ENCODE results near the gene OLA1. TPM values are rescaled to one million over a fixed set of nuclear protein-coding genes. Genes with fewer than 3 reads are reported as not detected.

OLA1 gene
- total and polyA plus RNA-seq, 2 of the 13 experiments (the other 11 are each of a cell fraction or from before 2014, with no cell fraction given), result 153 to 241 TPM

DNA sequence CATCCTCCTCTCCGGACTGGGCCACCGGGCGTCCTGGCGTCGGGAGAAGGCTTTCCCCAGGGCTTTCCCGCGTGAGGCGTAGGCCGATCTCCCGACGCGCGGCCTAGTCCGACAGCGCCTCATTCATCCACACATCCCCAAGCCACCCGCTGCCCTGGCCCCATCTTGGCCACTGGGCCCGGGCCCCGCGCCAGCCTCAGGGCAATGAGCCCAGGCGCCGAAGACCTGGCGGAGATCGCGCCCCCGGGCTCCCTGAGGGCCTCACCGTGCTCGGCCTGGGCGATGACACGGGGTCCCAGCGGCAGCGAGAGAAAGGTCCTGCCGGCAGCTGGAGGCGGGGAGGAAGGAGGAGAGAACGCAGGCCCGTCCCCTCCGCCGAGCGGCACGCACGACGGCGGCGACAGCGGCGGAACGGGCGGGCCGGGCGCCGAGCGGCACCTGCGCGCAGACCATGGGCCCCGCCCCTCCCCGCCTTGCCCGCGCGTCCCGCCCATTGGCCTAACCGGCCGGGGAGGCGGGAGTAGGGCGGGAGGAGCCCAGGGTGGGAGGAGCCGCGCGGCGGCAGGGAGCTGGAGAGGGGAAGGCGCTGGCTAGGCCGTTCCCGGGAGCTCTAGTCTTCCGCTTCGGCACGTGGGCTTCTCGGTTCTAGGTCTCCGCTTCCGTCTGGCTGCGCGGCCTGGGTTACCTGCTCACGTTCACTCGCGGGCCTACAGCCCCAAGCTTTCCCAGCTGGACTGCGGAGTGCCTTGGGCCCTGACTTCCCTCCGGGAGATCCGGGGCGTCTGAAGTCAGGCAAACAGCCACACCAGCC is at the start of gene OLA1 (continued):
- TF ChIP-seq, protein P1, sequence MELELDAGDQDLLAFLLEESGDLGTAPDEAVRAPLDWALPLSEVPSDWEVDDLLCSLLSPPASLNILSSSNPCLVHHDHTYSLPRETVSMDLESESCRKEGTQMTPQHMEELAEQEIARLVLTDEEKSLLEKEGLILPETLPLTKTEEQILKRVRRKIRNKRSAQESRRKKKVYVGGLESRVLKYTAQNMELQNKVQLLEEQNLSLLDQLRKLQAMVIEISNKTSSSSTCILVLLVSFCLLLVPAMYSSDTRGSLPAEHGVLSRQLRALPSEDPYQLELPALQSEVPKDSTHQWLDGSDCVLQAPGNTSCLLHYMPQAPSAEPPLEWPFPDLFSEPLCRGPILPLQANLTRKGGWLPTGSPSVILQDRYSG (CRISPR knock-in tag; IDR thresholded peaks at IDR 0.05), result peak; percentile 99
- TF ChIP-seq ZNF460 (CRISPR knock-in tag; IDR thresholded peaks at IDR 0.05; ENCODE audit: borderline replicate concordance), result no peak
- TF ChIP-seq, protein P2, sequence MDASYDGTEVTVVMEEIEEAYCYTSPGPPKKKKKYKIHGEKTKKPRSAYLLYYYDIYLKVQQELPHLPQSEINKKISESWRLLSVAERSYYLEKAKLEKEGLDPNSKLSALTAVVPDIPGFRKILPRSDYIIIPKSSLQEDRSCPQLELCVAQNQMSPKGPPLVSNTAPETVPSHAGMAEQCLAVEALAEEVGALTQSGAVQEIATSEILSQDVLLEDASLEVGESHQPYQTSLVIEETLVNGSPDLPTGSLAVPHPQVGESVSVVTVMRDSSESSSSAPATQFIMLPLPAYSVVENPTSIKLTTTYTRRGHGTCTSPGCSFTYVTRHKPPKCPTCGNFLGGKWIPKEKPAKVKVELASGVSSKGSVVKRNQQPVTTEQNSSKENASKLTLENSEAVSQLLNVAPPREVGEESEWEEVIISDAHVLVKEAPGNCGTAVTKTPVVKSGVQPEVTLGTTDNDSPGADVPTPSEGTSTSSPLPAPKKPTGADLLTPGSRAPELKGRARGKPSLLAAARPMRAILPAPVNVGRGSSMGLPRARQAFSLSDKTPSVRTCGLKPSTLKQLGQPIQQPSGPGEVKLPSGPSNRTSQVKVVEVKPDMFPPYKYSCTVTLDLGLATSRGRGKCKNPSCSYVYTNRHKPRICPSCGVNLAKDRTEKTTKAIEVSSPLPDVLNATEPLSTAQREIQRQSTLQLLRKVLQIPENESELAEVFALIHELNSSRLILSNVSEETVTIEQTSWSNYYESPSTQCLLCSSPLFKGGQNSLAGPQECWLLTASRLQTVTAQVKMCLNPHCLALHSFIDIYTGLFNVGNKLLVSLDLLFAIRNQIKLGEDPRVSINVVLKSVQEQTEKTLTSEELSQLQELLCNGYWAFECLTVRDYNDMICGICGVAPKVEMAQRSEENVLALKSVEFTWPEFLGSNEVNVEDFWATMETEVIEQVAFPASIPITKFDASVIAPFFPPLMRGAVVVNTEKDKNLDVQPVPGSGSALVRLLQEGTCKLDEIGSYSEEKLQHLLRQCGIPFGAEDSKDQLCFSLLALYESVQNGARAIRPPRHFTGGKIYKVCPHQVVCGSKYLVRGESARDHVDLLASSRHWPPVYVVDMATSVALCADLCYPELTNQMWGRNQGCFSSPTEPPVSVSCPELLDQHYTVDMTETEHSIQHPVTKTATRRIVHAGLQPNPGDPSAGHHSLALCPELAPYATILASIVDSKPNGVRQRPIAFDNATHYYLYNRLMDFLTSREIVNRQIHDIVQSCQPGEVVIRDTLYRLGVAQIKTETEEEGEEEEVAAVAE (CRISPR knock-in tag; IDR thresholded peaks at IDR 0.05; ENCODE audit: borderline replicate concordance), result peak; percentile 39; the same call in 1 of the 2 replicates
- TF ChIP-seq, protein P3, sequence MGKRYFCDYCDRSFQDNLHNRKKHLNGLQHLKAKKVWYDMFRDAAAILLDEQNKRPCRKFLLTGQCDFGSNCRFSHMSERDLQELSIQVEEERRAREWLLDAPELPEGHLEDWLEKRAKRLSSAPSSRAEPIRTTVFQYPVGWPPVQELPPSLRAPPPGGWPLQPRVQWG (CRISPR knock-in tag; IDR thresholded peaks at IDR 0.05; ENCODE audit: borderline replicate concordance, low read depth), result no peak
- TF ChIP-seq MIXL1 (CRISPR knock-in tag; IDR thresholded peaks at IDR 0.05), result 0 out of 2 replicates have a peak, but pooled peaks have one; percentile 28
- TF ChIP-seq BRD4 (CRISPR knock-in tag; IDR thresholded peaks at IDR 0.05), result peak; percentile 96
- TF ChIP-seq ZNF549 (CRISPR knock-in tag; IDR thresholded peaks at IDR 0.05), result no peak
- TF ChIP-seq ZNF776 (CRISPR knock-in tag; IDR thresholded peaks at IDR 0.05), result peak; percentile 84; the same call in 1 of the 2 replicates
- no peak; the same call in 1 of the 2 replicates for TF ChIP-seq GTF3A (CRISPR knock-in tag; conservative IDR thresholded peaks at IDR 0.05)
- peak; percentile 55; the same call in 1 of the 2 replicates for TF ChIP-seq ZNF3 (CRISPR knock-in tag; IDR thresholded peaks at IDR 0.05)
- peak; percentile 81 for TF ChIP-seq HDAC1 (CRISPR knock-in tag; IDR thresholded peaks at IDR 0.05)
- peak; percentile 86; the same call in 1 of the 2 replicates for TF ChIP-seq MXD4 (CRISPR knock-in tag; IDR thresholded peaks at IDR 0.05)
- peak; percentile 89 for TF ChIP-seq GFI1 (CRISPR knock-in tag; IDR thresholded peaks at IDR 0.05; ENCODE audit: borderline replicate concordance)
- no peak for TF ChIP-seq ZBTB1 (CRISPR knock-in tag; IDR thresholded peaks at IDR 0.05; ENCODE audit: borderline replicate concordance)
- TF ChIP-seq, protein P4, sequence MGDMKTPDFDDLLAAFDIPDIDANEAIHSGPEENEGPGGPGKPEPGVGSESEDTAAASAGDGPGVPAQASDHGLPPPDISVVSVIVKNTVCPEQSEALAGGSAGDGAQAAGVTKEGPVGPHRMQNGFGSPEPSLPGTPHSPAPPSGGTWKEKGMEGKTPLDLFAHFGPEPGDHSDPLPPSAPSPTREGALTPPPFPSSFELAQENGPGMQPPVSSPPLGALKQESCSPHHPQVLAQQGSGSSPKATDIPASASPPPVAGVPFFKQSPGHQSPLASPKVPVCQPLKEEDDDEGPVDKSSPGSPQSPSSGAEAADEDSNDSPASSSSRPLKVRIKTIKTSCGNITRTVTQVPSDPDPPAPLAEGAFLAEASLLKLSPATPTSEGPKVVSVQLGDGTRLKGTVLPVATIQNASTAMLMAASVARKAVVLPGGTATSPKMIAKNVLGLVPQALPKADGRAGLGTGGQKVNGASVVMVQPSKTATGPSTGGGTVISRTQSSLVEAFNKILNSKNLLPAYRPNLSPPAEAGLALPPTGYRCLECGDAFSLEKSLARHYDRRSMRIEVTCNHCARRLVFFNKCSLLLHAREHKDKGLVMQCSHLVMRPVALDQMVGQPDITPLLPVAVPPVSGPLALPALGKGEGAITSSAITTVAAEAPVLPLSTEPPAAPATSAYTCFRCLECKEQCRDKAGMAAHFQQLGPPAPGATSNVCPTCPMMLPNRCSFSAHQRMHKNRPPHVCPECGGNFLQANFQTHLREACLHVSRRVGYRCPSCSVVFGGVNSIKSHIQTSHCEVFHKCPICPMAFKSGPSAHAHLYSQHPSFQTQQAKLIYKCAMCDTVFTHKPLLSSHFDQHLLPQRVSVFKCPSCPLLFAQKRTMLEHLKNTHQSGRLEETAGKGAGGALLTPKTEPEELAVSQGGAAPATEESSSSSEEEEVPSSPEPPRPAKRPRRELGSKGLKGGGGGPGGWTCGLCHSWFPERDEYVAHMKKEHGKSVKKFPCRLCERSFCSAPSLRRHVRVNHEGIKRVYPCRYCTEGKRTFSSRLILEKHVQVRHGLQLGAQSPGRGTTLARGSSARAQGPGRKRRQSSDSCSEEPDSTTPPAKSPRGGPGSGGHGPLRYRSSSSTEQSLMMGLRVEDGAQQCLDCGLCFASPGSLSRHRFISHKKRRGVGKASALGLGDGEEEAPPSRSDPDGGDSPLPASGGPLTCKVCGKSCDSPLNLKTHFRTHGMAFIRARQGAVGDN (CRISPR knock-in tag; IDR thresholded peaks at IDR 0.05), result peak; percentile 100
- 0 out of 2 replicates have a peak, but pooled peaks have one; percentile 73 for TF ChIP-seq ZNF616 (CRISPR knock-in tag; IDR thresholded peaks at IDR 0.05; ENCODE audit: low read depth)
- 0 out of 2 replicates have a peak, but pooled peaks have one; percentile 75 for TF ChIP-seq ZNF101 (CRISPR knock-in tag; IDR thresholded peaks at IDR 0.05; ENCODE audit: borderline replicate concordance, low read depth)
- peak; percentile 48 for TF ChIP-seq ZMYM3 (CRISPR knock-in tag; IDR thresholded peaks at IDR 0.05)

All from HepG2 (cell line).